ENCODE data around the gene ALKBH3.

The ALKBH3 gene

DNA sequence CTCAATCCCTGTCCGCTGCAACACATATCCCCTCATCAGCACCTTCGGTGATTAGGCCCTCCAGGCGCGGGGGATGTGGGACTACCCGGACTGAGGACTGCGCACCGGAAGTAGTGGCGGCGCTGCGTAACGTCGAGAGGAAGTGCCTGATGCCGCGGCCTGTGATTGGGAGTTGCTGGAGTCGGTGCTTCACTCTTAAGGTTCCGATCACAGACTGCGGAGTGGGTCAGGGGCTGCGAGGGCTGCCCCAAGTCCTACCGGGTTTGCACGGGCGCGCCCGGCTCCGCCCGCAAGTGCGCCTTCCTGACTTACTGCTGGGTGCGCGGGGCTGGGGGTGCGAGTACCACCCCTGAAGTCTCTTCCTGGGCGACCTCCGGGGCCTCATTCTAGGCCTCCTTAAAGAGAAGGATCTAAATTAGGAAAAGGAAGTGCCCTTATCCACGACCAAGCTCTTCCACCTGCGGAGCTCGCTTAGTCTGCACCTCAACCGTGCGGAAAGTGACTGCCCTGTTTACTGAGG is at the start of gene ALKBH3:
TSS of gene ALKBH3 (plus strand) at position 192 of the 520 bp plus-strand sequence. CDS start 1,822 bp downstream, outside the sequence.
- peak; percentile 83 for DNase-seq

DNA sequence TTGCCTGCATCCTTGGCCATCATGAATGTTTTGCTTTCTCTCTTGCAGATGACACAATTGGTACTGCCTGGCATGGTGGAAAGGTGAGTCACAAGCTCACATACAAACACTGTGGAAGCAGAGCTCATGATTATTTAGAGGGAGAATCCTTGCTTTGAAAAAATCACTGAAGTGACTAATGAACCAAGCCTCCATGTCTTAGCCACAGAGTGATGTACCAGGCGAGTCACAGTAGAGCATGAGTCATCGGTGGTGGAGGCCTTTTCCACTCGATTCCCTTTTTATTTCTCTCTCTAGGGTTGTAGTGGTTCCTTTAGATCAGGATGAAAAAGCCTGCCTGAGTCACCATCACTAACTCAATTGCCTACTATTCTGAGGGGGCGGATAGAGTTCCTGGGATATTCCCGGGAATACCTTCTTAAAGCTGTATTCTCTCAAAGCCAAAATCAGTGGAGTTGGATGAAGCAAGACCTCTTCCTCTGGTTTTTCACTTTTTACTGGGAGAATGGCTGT is 49.6 kb upstream of the ALKBH3 start:
- DNase-seq, result no peak

DNA sequence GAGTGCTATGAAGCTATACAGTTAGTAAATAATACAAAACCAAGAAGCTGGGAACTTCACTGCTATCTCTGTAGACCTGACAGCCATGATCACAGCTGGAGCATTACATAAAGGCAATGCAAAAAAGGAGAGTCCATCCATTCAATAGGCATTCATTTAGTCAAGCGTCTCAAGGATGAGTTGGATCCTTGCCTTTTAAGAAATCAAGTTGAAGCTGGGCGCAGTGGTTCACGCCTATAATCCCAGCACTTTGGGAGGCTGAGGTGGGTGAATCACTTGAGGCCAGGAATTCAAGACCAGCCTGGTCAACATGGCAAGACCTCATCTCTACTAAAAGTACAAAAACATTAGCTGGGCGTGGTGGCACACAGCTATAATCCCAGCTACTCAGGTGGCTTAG is 48.1 kb upstream of the ALKBH3 start:
- no peak for DNase-seq

DNA sequence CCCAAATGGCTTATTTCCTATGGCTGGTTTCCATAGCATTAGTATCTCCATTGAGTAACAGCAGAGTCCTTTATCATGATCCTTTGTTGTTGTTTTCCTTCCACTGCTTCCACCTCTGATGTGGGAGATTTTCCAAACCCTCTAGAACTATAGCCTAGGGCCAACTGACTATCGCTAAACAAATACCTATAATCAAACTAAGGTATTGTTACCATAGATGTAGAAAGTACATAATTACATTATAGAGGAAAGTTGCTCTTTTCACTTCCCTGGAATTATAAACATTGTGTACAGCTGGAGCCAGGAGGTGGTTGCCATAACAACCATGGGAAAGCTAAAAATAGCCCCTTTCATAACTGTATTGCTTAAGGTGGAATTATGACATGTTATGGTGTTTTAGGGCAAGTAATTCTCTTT is 47.0 kb upstream of the ALKBH3 start:
- DNase-seq, result peak; percentile 13

DNA sequence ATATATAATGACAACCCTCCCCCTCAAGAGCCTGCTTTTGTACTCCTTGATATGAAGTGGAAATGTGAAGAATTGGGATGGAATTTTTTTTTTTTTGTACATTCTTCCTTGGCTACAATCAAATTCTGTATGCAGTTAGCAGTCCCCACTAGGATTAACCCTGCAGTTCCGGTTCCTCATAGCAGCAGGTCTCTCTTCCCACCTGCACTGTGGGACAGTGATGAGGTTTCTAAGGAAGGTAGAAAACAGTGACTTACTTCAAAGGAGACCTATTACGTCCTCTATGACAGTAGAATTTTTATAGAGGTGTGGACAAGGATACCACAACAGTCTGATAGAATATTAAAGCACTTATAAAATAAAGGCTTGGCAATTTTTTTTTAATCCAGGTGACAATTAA is 46.3 kb upstream of the ALKBH3 start:
- DNase-seq, result no peak

DNA sequence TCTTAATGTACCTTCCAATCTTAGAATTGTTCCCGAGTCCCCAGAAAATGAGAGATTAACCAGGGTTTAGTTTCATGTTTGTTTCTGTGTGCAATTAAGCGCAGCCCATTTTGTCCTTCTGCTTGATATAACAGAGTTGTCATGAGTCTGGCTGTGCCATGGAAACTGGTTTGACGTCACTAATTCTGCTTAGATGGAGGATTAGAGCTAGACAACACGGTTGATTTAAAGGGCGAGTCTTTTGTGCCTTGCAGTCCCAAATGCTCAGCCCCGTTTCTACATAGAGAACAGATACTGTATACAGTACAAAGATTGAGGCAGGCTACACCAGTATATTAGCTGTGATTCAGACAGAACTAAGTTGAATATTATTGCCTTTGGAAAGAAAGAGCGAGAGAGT is 45.5 kb upstream of the ALKBH3 start:
- no peak for DNase-seq

DNA sequence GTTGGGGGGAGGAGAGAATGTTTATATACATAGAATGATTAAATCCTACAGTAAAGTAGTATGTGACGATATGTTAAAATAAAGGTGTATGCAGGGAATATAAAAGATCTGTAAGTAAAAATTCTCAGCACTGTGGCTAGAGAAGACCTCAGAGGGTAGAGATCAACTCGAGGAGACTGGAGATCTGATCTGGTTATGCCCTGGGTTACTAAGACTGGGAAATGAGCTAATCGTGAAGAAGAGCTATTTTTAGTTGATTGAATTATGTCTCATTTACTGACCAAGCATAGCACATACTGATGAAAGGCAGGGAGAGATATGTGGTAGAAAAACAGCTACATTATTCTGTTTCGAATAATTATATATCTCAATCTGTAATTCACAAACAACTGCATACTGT is 42.8 kb upstream of the ALKBH3 start:
- DNase-seq, result no peak

DNA sequence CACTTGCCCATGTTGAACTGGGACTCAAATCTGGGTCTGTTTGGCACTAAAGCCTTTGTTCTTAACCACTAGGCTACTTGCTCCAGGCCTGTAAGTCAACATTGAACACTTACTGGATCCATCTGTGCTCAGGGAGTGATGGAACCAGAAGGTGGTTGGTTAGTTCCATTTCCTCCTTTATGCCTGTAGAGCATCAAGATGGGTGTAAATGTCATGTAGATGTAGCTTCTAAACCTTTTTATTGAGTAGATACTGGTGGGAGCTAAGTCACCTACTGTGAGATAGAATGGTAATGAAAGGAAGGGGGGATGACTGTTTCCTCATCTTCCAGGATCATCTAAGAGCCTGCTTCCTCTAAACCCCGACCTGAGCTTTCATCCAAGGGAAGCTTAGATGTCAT is 38.6 kb upstream of the ALKBH3 start:
- no peak for DNase-seq

DNA sequence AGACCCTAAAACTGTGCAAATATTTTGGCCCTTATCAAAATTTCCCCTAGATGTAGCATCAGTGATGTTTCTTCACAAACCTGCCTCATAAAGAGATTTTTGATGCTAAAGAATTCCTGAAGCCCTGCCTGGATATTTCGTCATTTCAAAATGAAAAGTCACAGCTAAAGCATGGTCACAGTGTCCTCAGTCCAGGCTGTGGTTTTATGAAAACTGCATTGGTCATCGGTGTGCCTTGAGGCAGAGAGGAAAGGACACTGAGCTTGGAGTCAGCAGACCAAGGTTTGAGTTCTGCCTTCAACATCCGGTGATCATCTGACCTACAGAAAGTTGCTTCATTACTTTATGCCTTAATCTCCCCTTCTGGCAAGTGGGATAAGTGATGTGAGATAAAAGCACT is 34.8 kb upstream of the ALKBH3 start:
- DNase-seq, result no peak

DNA sequence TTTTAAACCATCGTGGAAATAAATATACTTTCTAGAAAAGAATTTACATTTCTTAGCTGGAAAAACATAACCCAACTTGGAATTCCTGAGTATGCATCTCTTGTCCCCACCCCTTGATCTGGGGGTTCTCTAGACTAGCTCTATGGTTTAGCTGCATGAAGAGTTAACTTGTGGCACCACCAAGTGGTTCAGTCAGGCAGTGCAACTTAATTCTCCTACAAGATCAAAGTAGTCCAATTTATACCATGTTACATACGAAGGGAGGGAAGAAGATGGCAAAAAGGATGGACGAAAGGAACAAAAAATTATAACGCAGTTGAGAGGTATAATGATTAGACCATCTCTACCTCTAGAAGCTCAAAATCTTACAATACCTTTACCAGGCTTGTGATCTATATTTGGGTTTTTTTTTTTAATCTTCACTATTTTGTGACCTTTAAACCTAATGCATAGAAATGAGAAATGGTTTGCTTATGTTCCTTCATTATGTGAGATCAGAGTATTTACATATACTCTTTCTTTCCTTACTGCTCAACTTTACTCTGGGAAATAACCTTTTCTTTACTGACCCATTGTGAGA is 28.5 kb upstream of the ALKBH3 start:
- peak; percentile 58 for DNase-seq

DNA sequence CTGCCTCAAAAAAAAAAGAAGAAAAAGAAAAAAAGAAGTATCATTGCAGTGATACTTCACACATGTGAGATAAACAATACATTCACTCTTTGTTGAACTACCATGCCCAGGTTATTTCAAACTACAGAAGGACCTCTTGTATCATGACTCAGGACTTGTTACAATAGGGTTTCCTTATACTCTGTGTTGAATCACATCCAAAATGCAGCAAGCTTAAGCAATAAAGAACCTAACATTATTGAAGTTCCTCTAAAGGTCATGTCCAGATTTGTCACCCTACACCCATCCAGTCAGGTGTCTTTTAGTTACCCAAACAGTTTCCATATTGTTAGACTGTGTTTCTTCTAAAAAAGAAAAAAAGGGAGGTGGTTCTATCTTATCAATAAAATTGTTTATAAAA is 26.9 kb upstream of the ALKBH3 start:
- DNase-seq, result no peak

DNA sequence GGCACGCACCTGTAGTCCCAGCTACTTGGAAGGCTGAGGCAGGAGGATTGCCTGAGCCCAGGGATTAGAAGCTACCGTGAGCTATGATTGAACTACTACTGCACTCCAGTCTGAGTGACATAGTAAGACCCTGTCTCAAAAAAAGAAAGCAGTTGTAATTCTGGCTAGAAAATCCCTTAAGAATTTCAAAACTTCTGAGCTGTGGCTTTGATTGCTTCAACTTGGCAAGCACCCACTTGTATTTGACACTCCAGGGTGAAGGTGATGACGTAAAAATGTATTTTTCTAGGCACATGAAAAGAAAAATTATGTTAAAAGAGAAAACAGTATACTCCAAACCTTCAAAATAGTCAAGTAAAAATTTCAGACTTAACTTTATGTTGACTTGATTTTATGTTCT is 23.6 kb upstream of the ALKBH3 start:
- no peak for DNase-seq

DNA sequence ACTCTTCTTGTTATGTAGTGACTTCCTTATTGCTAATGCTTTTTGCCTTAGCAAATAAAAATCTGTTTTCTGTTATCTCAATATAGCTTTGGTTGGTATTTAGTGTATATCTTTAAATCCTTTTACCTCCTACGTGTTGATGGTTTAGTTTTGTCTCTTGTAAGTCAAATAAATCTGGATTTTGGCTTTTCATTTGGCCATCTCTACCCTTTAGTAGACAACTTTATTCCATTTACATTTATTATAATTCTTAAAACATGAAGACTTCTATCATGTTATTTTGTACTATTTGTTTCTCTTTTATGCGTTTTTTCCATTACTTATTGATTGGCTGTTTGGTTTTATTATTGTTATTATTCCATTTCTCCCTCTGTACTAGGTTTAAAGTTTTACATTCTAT is 19.5 kb upstream of the ALKBH3 start:
- DNase-seq, result no peak

DNA sequence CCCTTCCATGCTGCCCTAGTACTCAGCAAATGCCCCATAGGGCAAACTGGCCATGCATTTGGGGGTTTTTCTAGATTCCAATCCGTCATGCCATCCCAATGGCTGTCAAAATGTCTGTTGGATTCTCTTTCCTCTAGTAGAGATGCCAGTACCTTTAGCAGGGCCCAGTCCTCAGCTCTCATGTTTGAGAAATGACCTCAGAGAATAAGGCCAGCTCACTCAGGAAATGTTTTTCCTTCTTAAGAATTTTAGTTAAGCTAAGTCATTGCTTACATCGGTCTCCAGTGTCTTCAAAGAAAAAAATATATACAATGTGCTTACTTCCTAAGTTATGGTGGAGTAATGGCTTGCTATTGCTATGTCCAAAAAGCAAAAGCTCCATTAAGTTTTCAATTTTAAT is 14.1 kb upstream of the ALKBH3 start:
- no peak for DNase-seq

DNA sequence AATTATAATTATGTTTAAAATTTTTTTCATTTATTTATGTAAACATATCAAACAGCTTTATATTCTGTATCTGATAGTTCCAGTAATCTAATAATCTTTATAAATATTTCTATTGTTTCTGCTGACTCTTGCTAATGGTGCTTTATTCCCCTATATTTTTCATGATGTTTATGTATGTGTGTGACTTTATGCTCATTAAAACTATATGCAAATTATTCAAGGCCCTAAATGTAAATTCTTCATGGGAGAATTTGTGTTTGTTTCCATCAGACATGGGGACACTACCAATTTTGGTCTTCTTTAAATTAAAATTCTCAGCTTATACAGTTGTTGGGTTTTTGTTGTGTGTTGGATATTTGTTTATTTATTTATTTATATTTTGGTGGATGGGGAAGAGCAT is 13.7 kb upstream of the ALKBH3 start:
- DNase-seq, result no peak

DNA sequence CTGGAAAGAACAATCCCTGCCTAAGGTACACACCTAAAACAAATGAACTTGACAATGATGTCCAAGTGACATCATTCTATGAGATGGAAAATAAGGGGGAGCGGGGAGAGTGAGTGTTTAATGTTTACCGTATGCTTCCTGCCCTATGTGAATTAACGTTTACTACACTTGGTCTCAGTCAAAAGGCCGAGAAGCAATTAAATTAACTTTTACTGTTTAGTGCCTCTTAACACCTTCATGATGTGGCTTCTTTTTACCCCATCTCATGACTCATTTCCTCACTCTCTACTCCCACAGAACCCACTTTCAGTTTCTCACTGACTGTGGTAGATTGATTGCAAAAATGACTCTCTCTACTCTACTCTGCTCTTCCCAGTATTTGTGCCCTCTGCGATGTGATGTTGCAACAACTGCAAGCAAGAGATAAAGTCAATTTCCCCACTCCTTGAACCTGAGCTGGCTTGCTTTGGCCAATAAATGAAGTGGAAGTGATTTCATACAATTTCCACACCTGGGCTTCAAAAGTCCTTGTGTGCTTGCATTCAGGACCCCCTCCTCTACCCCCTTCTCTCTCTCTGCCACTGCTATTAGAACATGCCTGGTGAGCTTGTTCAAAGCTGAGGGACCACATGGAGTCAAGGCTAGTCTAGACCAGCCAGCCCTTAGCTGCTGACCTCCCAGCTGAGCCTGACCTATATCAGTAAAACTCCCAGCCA is 11.6 kb upstream of the ALKBH3 start:
- no peak for DNase-seq

DNA sequence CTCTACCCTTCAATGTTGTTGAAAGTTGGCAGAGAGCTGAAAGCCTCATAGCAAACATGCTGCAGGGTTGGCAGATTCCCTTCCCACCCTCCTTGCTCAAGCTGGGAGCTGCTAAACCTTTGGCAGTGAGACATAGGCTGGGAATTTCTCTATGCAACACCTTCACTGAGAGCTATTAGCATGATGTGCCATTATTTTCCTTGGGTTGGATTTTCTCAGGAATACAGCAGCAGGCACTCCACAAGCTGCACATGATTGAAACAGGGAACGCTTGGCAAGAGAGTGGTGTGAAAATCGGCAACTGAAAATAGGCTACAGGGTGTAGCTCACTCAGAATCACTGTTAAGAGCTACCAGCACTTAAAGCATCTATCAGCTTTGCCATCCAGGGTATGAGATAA is 9.6 kb upstream of the ALKBH3 start:
- no peak for DNase-seq

DNA sequence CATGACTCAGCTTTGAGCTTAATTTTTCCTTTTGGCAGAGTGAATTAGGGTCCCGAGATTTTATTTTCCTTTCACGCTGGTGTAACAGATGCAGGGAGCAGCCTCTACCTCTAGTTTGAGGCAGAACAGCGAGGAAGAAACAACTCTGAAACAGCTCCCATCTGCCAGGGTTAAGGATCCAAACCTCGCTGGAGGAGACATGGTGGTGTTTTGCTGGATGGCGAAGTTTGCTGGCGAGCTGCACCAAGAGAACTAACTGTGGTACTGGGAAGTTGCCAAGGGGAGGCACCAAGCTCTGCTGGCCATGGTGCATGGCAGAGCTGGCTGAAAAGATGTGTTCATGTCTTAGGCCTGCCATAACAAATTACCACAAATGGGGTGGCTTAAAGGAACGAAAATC is 7.6 kb upstream of the ALKBH3 start:
- no peak for DNase-seq

DNA sequence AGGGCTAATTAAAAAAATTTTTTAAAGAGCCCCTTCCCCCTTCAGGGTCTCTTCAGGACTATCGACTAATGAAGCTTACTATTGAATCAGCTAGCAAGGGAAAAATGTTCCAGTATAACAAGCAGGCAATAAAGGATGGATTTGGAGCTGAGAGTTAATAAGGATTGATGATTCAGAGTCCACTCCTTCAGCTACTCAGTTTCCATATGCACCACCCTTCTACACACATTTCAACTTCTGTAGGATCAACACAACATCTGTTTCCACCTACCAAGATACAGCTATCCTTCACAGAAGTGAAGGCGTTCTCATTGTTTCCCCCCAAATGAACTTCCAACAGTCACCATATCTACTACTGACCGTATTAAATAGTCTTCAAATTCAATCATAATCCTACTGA is 6.6 kb upstream of the ALKBH3 start:
- no peak for DNase-seq

DNA sequence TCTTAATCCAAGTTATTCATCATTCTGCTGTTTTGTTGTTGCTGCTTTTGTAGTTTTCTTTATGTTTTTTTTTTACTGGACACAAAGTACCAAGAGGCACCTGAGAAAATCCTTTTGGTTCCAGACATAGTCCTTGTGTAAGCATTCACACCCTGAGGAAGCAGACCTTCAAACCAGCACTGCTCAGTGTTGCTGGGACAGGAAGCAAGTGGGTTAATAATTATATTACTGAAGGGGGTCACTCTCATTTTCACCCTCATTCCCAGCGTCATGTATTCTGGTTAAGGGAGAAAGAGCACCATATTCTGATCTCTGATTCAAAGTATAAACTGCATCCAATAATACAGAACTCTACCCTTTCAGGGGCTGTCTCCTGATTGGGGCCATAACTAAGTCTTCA is 5.9 kb upstream of the ALKBH3 start:
- no peak for DNase-seq

DNA sequence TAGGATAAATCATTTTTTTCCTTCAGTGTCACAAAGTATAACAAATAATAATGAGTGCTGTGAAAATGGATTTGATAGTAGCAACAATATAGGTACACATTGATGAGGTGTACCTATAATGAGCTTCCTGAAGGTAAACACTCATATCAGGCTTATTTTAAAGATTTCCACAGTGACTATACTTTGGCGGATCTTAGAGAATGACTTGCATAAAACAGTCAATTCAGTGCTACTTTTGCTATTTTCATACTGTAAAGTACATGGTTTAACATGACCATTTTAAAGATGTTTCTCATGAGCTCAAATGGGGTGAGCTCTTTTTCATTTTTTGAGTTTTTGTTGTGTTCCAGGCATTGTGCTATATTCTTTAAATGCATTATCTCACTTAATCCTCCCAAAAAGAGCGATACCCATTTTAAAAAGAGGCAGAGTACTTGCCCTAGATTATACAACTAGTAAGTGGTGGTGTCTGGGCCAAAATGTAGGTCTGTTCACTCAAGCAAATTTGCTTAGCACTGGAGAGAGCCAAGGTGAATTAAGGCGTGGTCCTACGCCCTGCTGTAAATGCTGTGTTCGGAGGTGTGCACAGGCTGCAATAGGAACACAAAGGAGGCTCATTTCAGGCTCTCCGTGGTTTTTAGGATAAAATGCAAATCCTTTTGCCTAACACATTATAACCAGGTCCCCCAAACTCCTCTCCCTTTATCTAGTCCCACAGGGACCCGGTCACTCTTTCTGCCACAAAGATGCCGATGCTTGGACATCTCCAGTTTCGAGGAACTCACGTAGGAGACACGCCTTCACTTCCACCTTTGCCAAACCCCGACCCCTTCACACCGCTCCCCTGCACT is 617 bp upstream of the ALKBH3 start:
- no peak for DNase-seq

DNA sequence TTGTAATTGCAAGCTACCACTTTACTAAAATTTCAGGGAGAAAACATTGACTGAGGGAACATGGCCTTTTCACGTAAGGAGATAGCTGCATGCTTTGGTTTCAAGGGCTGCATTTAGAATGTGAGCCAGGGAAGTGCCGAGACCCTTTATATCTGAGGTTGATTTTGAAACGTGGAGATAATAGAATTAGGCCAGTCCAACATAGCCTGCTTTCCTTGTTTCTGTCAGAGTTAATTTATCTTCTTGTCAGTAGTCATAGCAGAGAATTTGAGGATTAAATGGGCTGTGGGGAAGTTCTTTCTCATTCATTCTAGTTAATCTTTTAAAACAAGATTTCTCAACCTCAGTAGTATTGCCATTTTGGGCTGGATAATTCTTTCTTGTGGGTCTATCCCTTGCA is 12.2 kb downstream of the ALKBH3 start:
- DNase-seq, result no peak

DNA sequence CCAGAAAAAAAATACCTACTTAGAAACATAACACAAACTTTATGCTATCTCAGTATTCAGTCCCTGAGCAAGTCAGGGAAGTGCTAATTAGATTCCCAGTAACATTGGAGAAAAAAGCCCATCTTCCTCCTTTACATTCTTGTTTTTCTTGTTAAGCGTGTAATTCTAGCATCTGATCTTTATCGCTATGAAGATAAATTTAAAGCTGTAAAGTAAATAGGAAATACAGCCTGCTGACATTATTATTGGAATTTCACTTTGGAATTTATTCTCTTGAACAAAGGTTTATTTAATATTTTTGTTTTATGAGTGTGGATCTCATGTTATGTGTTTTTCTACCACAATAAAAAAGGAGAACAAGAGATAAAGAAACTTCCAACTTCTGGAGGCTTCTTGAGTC is 13.9 kb downstream of the ALKBH3 start:
- DNase-seq, result no peak

DNA sequence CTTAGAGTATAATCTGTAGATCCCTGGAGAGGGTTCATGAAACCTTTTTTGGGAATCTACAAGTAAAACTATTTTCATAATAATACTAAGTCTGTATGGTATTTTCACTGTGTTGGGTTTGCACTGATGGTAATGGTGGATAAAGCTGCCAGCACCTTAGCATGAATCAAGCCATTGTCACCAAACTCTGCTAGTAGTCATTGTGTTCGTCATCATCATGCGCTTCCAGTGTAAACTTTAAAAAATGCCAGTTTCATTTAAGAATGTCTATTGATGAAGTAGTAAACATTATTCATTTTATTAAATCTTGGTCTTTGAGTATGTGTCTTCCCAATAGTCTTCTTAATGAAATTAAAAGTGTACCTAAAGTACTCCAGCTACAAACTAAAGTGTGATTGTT is 15.0 kb downstream of the ALKBH3 start:
- DNase-seq, result no peak

All from NCI-H1694 (cell line).